Measurements from ENCODE around the gene CITED4. TPM values are rescaled to one million over a fixed set of nuclear protein-coding genes. Genes with fewer than 3 reads are reported as not detected.

The CITED4 gene, protein sequence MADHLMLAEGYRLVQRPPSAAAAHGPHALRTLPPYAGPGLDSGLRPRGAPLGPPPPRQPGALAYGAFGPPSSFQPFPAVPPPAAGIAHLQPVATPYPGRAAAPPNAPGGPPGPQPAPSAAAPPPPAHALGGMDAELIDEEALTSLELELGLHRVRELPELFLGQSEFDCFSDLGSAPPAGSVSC
- polyA plus RNA-seq, result 11.2 to 30.6 TPM (median 13.3 TPM) in 3 replicates
- 2.7 TPM for polyA plus RNA-seq (2011; ENCODE audit: low read depth)
- 15.1 and 73.1 TPM in 2 replicates for polyA plus RNA-seq (2011; cell fraction: cytosol; rRNA removed)
- 16.6 and 36.4 TPM in 2 replicates for polyA plus RNA-seq (2011; cell fraction: nucleus; rRNA removed)
- 34.1 and 105 TPM in 2 replicates for polyA plus RNA-seq (2012; ENCODE audit: low replicate concordance)
- polyA minus RNA-seq, result 3.1 to 43.1 TPM (median 5.1 TPM) in 3 replicates
- polyA minus RNA-seq (2011; cell fraction: cytosol; rRNA and poly(A)+ RNA removed), result 161 TPM
- 29.6 and 41.6 TPM in 2 replicates for polyA minus RNA-seq (2011; cell fraction: nucleus; rRNA and poly(A)+ RNA removed)

GRCh38 chr1:40862008-40862863 lies at the start of gene CITED4:
Gene CITED4 (minus strand): TSS chr1:40862363. CDS start chr1:40862127, 236 bp downstream.
- Histone ChIP-seq H3K27ac (ENCODE audit: control insufficient read depth, insufficient read depth, low read length) (peak within 1 kb of the TSS; percentile 73), H3K4me1 (ENCODE audit: control insufficient read depth, extremely low read depth, insufficient read depth, low read length) (peaks cover 44% of the 10 kb centered on the region)

DNA sequence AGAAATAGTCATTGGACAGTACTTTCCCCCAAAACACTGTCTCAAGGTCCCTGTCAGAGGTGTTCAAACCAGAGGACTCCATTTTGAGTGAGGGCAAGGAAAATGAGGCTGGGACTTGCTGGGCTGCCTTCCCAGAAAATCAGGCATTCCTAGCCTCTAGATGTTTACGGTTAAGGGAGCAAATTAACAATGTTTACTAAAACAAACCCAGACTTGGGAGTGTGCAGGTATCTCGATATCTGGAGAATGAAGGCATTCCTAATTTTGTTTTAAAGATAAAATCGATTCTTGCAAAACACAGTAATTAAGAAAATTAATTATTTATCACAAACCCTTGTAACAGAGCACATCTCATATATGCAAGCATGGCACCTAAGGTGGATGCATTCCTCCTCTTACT lies 48.9 kb upstream of the CITED4 start:
- no peak for DNase-seq (ENCODE audit: low read depth, low spot score)
- H3K9me3 ChIP-seq (ENCODE audit: control insufficient read depth, low read depth, low read length), result no peaks in the 10 kb centered on the region
- no peak overlapping the region for H3K4me3 ChIP-seq (ENCODE audit: control insufficient read depth in 2 of 3, extremely low read depth in 1 of 3, insufficient read depth in 2 of 3, low read depth in 1 of 3, low read length in 3 of 3)
- no peaks in the 10 kb centered on the region for H4K20me1 ChIP-seq (ENCODE audit: control insufficient read depth, extremely low read depth, insufficient read depth, low read length)
- no peaks in the 10 kb centered on the region for H3K4me1 ChIP-seq (ENCODE audit: control insufficient read depth, extremely low read depth, insufficient read depth, low read length)
- H3K9me1 ChIP-seq (ENCODE audit: control insufficient read depth, extremely low read depth, insufficient read depth, low read length), result no peaks in the 10 kb centered on the region
- dilution Hi-C loops (cut with MboI; ENCODE audit: extremely low pct_ligation_motif_present, low sequenced_read_pairs), result no loop called here
- no peak overlapping the region for H2AFZ ChIP-seq (ENCODE audit: control insufficient read depth, low read length)
- H3K79me2 ChIP-seq (ENCODE audit: control insufficient read depth, insufficient read depth, low read length), result no peaks in the 10 kb centered on the region
- no peak for TF ChIP-seq EZH2 (IDR thresholded peaks at IDR 0.05; ENCODE audit: low read length)
- TF ChIP-seq, protein P1, sequence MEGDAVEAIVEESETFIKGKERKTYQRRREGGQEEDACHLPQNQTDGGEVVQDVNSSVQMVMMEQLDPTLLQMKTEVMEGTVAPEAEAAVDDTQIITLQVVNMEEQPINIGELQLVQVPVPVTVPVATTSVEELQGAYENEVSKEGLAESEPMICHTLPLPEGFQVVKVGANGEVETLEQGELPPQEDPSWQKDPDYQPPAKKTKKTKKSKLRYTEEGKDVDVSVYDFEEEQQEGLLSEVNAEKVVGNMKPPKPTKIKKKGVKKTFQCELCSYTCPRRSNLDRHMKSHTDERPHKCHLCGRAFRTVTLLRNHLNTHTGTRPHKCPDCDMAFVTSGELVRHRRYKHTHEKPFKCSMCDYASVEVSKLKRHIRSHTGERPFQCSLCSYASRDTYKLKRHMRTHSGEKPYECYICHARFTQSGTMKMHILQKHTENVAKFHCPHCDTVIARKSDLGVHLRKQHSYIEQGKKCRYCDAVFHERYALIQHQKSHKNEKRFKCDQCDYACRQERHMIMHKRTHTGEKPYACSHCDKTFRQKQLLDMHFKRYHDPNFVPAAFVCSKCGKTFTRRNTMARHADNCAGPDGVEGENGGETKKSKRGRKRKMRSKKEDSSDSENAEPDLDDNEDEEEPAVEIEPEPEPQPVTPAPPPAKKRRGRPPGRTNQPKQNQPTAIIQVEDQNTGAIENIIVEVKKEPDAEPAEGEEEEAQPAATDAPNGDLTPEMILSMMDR (optimal IDR thresholded peaks at IDR 0.05 in 1 of 3, IDR thresholded peaks at IDR 0.05 in 1 of 3, conservative IDR thresholded peaks at IDR 0.05 in 1 of 3; ENCODE audit: extremely low read depth in 1 of 3, insufficient read depth in 2 of 3, low read length in 3 of 3), result no peak
- H3K27me3 ChIP-seq (ENCODE audit: control insufficient read depth, extremely low read depth, insufficient read depth, low read length), result no peaks in the 10 kb centered on the region
- FAIRE-seq, result no peak
- H3K4me2 ChIP-seq (ENCODE audit: control insufficient read depth, extremely low read depth, insufficient read depth, low read depth, low read length), result no peak overlapping the region
- H3K36me3 ChIP-seq (ENCODE audit: control insufficient read depth in 2 of 2, extremely low read depth in 1 of 2, insufficient read depth in 2 of 2, low read length in 2 of 2), result no peaks in the 10 kb centered on the region
- no peak overlapping the region for H3K27ac ChIP-seq (ENCODE audit: control insufficient read depth, insufficient read depth, low read length)
- no peak overlapping the region for H3K9ac ChIP-seq (ENCODE audit: control insufficient read depth, extremely low read depth, insufficient read depth, low read length)

More at GRCh38 chr1:40862008-40862863, at the start of gene CITED4:
- H3K27me3 ChIP-seq (ENCODE audit: control insufficient read depth, extremely low read depth, insufficient read depth, low read length), result no peaks in the 10 kb centered on the region
- DNase-seq (ENCODE audit: low read depth, low spot score) (peak; percentile 89), FAIRE-seq (peak; percentile 76)
- no peak for TF ChIP-seq EZH2 (IDR thresholded peaks at IDR 0.05; ENCODE audit: low read length)
- TF ChIP-seq, protein P1 (optimal IDR thresholded peaks at IDR 0.05 in 1 of 3, IDR thresholded peaks at IDR 0.05 in 1 of 3, conservative IDR thresholded peaks at IDR 0.05 in 1 of 3; ENCODE audit: extremely low read depth in 1 of 3, insufficient read depth in 2 of 3, low read length in 3 of 3), result peak in 2 of 3 experiments; percentile 17 to 73
- H3K9ac ChIP-seq (ENCODE audit: control insufficient read depth, extremely low read depth, insufficient read depth, low read length), result peak within 1 kb of the TSS; percentile 88
- peak within 1 kb of the TSS; percentile 81 for H3K4me2 ChIP-seq (ENCODE audit: control insufficient read depth, extremely low read depth, insufficient read depth, low read depth, low read length)
- no peaks in the 10 kb centered on the region for H3K9me1 ChIP-seq (ENCODE audit: control insufficient read depth, extremely low read depth, insufficient read depth, low read length)
- H3K9me3 ChIP-seq (ENCODE audit: control insufficient read depth, low read depth, low read length), result no peaks in the 10 kb centered on the region
- peaks cover 0 to 4% of the 10 kb centered on the region in 2 experiments for H3K36me3 ChIP-seq (ENCODE audit: control insufficient read depth in 2 of 2, extremely low read depth in 1 of 2, insufficient read depth in 2 of 2, low read length in 2 of 2)
- peaks cover 7% of the 10 kb centered on the region for H4K20me1 ChIP-seq (ENCODE audit: control insufficient read depth, extremely low read depth, insufficient read depth, low read length)
- peak within 1 kb of the TSS; percentile 72 to 94 (median 85) for H3K4me3 ChIP-seq (ENCODE audit: control insufficient read depth in 2 of 3, extremely low read depth in 1 of 3, insufficient read depth in 2 of 3, low read depth in 1 of 3, low read length in 3 of 3)
- dilution Hi-C loops (cut with MboI; ENCODE audit: extremely low pct_ligation_motif_present, low sequenced_read_pairs), result no loop called here
- peaks cover 20% of the 10 kb centered on the region for H3K79me2 ChIP-seq (ENCODE audit: control insufficient read depth, insufficient read depth, low read length)
- H2AFZ ChIP-seq (ENCODE audit: control insufficient read depth, low read length), result peak within 1 kb of the TSS; percentile 64

All from keratinocyte (primary cell).